Spleen (tissue), 7 donors: ENCODE data around the gene ITGBL1.

Experiments
- POLR2AphosphoS5 ChIP-seq, 3 donors: sonication (generic); formaldehyde crosslinking; IDR thresholded peaks; one replicate each; pipeline ENCODE4 v1.5.1; 2017; ENCODE audit warnings: antibody characterized with exemption in 3 of 3
- TF ChIP-seq, protein P1 (sequence below), 11 experiments: fragments of 200-600 bp in 7 of 11; fragments of 450-650 bp in 4 of 11; sonication (generic) in 4 of 11; IDR thresholded peaks in 8 of 11; conservative IDR thresholded peaks in 3 of 11; 1 replicate in 7 of 11; 2 replicates in 4 of 11; pipeline versions ENCODE4 v1.4.0 to v1.8.0; 2016 to 2021; ENCODE audit warnings: antibody characterized with exemption in 11 of 11, inconsistent platforms in 4 of 11, mild to moderate bottlenecking in 1 of 11
- donor health status: DM: no; HTN: no; CAD: no; lungs with moderate emphysema.
- donor health status: DM: no; HTN: no; CAD: no.
- donor health status: DM: no; HTN: no; CAD: no.

DNA sequence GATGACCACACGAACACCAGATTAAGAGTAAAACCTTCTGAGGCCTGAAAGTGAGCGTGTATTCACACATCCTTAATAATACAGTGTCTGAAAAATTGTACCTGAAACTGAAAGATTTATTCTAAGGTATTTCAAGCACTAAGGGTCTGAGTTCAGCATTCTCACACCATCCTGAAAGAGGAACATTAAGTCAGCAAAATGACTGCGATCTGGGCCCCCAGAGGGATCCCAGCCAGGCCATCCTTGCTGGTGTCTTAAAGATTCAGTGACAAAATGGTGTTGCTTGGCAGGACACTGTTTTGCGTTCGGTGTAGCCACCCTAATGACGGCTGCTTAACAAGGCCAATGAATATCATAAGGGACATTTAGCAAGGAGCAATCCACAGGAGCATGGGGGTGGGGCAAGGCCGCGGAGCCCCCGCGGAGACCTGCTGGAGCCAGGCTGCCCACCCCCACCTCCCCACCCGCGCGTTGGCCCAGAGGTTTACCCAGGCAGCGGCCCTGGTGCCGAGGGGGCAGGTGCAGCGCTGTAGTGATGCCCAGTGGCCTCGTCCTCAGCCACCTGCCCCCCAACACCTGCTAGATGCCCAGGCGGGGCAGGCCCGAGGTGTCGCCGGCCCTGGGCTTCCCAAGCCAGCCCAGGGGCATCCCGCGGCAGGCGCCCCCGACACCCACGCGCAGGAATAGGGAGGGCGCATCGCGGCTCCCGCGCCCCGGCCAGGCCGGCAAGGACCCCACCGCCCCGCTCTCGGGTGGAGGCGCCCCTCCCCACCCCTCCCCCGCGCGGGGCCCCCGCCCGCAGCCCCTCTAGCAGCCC, 36.9 kb upstream of the ITGBL1 start:
- TF ChIP-seq, protein P1, sequence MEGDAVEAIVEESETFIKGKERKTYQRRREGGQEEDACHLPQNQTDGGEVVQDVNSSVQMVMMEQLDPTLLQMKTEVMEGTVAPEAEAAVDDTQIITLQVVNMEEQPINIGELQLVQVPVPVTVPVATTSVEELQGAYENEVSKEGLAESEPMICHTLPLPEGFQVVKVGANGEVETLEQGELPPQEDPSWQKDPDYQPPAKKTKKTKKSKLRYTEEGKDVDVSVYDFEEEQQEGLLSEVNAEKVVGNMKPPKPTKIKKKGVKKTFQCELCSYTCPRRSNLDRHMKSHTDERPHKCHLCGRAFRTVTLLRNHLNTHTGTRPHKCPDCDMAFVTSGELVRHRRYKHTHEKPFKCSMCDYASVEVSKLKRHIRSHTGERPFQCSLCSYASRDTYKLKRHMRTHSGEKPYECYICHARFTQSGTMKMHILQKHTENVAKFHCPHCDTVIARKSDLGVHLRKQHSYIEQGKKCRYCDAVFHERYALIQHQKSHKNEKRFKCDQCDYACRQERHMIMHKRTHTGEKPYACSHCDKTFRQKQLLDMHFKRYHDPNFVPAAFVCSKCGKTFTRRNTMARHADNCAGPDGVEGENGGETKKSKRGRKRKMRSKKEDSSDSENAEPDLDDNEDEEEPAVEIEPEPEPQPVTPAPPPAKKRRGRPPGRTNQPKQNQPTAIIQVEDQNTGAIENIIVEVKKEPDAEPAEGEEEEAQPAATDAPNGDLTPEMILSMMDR (IDR thresholded peaks at IDR 0.05 in 8 of 11, conservative IDR thresholded peaks at IDR 0.05 in 3 of 11), result no peak
- TF ChIP-seq POLR2AphosphoS5 (IDR thresholded peaks at IDR 0.05), result no peak
